Activated naive CD4-positive, alpha-beta T cell treated with anti-CD3 and anti-CD28 coated beads, Interleukin-2, amount 50 U/mL, for 72 hours (primary cell): ENCODE results near the gene ZNF333. TPM values are rescaled to one million over a fixed set of nuclear protein-coding genes. Genes with fewer than 3 reads are reported as not detected.
"Not testable (repeated sequence)": the region's sequence is repeated elsewhere in the genome, so short reads cannot be mapped to it uniquely, and the experiment has no call there.

Experiments
- ATAC-seq, 2 donors: fragments of 150-1000 bp; cut with Tn5 transposase; 2 replicates each; pipeline ENCODE4 v1.10.0; 2021; ENCODE audit warnings: mild to moderate bottlenecking in 2 of 2, moderate library complexity in 2 of 2
- DNase-seq, 2 donors: peaks; one replicate each; pipeline ENCODE4 v3.0.0; 2021 to 2022; ENCODE audit warnings: low spot score in 2 of 2
- H3K27ac Mint-ChIP-seq, 2 donors: one replicate each; pipeline ENCODE4 v1.8.0; 2022; ENCODE audit warnings: mild to moderate bottlenecking in 2 of 2, mixed read lengths in 2 of 2
- H3K36me3 Mint-ChIP-seq, 2 donors: one replicate each; pipeline ENCODE4 v1.8.0; 2022; ENCODE audit warnings: mixed read lengths in 2 of 2
- H3K9me3 Mint-ChIP-seq, 2 donors: one replicate each; pipeline ENCODE4 v1.8.0; 2022; ENCODE audit warnings: mixed read lengths in 2 of 2
- total RNA-seq, 2 donors: library from RNA; stranded (reverse); gene quantifications; one replicate each; pipeline ENCODE4 v1.2.3, GENCODE V29; 2022

The ZNF333 gene
- total RNA-seq, 2 donors from 2014 or later: 12.1 to 49.7 TPM

DNA sequence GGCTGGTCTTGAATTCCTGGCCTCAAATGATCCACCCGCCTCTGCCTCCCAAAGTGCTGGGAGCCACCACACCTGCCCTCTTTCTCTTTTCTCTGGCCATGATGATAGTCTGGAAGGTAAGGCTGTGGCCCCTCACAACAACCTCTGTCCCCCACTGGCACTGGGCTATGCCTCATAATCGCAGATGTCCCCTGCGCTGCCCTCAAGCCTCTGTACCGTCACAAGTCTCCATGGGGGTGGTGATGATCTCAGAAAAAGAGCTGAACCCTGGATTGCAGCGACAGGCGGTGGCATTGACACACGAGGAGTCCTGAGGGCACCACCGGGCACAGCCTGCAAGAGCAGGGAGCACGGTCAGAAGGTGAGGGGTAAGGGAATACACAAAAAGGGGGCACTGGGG is 83.9 kb downstream of the ZNF333 start:
- not testable (repeated sequence) for DNase-seq, ATAC-seq, H3K27ac Mint-ChIP-seq, H3K9me3 Mint-ChIP-seq, H3K36me3 Mint-ChIP-seq

DNA sequence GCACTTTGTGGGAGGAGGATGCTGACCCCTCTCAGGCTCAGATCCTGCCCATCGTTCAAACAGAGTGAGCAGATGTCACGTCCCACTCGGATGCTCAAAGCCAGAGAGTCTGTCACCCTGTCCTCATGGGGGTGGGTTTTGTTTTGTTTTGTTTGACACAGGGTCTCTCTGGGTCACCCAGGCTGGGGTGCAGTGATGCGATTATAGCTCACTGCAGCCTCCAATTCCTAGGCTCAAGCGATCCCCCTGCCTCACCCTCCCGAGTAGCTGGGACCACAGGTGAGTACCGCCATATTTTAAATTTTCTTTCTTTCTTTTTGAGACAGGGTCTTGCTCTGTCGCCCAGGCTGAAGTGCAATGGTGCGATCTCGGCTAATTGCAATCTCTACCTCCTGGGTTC is 84.5 kb downstream of the ZNF333 start:
- Mint-ChIP-seq H3K36me3 (no peaks in the 10 kb centered on the region), H3K9me3 (no peaks in the 10 kb centered on the region), H3K27ac (no peak overlapping the region)
- DNase-seq: no peak
- ATAC-seq: no peak

DNA sequence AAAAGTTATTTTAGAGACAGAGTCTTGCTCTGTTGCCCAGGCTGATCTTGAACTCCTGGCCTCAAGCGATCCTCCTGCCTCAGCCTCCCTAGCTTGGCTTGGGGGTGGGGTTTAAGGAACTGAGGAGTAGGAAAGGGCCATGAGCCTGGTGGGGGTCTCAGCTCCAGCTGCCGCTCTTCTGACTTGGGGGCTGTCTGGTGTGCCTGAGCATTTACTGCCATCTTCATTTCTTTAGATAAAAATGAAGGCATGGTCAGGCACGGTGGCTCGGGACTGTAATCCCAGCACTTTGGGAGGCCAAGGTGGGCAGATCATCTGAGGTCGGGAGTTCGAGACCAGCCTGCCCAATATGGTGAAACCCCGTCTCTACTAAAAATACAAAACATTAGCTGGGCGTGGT is 85.5 kb downstream of the ZNF333 start:
- not testable (repeated sequence) for DNase-seq, H3K9me3 Mint-ChIP-seq, H3K27ac Mint-ChIP-seq, ATAC-seq, H3K36me3 Mint-ChIP-seq

- ATAC-seq: no peak
- Mint-ChIP-seq H3K36me3 (no peaks in the 10 kb centered on the region), H3K27ac (peak overlapping the region in 1 of 2 donors; percentile 11), H3K9me3 (no peaks in the 10 kb centered on the region)
- DNase-seq: no peak
Measured at GRCh38 chr19:14775869-14776586, 86.2 kb downstream of the ZNF333 start.

GRCh38 chr19:14777645-14778044 is 87.8 kb downstream of the ZNF333 start:
- H3K36me3 Mint-ChIP-seq, ATAC-seq, H3K9me3 Mint-ChIP-seq, DNase-seq, H3K27ac Mint-ChIP-seq: not testable (repeated sequence)

DNA sequence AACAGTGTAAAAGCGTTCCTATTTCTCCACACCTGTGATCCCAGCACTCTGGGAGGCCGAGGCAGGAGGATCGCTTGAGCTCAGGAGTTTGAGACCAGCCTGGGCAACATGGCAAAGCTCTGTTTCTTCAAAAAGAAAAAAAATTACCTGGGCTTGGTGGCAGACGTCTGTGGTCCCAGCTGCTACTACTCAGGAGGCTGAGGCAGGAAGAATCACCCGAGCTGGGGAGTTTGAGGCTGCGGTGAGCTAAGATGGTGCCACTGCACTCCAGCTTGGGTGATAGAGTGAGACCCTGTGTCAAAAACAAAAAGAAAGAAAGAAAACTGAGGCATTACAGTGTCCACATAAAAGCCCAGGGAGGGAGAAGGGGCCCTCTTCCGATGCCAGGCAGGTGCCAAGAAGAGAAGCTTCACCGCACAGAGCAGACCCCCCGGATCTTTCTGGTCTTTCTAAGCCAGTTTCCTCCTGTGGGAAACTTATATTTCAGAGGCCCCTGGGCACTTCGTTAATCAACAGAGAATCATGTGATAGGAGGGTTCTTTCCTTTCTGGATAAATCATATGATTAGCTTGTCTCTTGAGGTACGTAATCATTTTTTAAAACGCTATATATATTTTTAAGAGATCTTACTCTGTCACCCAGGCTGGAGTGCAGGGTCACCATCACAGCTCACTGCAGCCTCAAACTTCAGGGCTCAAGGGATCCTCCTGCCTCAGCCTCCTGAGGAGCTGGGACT is 88.4 kb downstream of the ZNF333 start, which contains the start of gene ADGRE2:
TSS of gene ADGRE2 (minus strand) at position 451 of the 736 bp plus-strand sequence. CDS start 1,804 bp downstream, outside the sequence.
- ATAC-seq, H3K9me3 Mint-ChIP-seq, H3K27ac Mint-ChIP-seq, DNase-seq, H3K36me3 Mint-ChIP-seq: not testable (repeated sequence)

GRCh38 chr19:14779151-14779550 is 89.3 kb downstream of the ZNF333 start:
- Mint-ChIP-seq H3K9me3 (no peaks in the 10 kb centered on the region), H3K27ac (no peak overlapping the region), H3K36me3 (no peaks in the 10 kb centered on the region)
- no peak for ATAC-seq
- DNase-seq: no peak

GRCh38 chr19:14780622-14781225 is 90.9 kb downstream of the ZNF333 start:
- H3K9me3 Mint-ChIP-seq, H3K27ac Mint-ChIP-seq, ATAC-seq, H3K36me3 Mint-ChIP-seq, DNase-seq: not testable (repeated sequence)

DNA sequence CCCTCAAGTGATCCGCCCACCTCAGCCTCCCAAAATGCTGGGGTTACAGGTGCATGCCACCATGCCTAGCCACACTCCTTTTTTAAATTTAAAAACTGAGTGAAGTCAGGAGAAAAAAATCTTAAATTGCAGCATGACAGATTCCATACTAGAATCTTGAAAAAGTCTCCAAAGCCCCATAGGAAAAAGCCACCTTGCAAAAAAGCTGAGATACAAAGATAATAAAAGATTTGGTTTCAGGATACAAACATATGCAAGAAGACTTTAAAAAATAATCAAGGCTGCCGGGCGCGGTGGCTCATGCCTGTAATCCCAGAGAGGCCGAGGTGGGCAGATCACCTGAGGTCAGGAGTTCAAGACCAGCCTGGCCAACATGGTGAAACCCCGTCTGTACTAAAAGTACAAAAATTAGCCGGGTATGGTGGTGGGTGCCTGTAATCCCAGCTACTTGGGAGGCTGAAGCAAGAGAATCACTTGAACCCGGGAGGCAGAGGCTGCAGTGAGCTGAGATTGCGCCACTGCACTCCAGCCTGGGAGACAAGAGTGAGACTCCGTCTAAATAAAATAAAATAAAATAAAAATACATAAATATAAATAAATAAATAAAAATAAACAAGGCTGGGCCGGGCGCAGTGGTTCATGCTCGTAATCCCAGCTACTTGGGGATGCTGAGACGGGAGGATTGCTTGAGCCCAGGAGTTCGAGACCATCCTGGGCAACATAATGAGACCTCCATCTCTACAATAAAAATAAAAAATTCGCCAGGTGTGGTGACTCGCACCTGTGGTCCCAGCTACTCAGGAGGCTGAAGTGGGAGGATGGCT is 92.1 kb downstream of the ZNF333 start:
- ATAC-seq, H3K36me3 Mint-ChIP-seq, DNase-seq, H3K27ac Mint-ChIP-seq, H3K9me3 Mint-ChIP-seq: not testable (repeated sequence)

DNA sequence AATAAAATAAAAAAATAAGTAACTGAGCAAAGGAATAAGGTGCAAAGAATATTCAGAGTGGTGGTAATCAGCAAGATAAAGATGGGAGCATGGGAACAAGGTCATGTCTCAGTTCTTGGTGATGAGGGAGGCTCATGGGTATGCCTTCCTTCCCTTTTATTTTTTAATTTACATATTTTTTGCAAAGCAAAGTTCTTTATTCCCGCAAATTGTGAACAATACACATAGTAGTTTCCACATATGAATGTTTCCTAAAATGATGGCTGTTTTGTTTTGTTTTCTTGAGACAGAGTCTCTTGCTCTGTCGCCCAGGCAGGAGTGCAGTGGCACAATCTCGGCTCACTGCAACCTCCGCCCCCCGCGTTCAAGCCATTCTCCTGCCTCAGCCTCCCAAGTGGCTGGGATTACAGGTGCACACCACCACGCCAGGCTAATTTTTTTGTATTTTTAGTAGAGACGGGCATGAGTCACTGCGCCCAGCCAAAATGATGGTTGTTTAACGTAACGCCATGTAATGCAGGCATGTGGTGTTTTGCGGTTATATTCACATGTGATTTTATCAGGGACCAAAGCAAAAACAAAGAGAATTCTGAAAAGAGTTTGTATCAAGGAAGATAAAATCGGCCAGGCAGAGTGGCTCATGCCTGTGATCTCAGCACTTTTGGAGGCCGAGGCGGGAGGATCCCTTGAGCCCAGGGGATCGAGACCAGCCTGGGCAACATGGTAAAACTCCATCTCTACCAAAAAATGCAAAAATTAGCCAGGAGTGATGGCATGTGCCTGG is 93.0 kb downstream of the ZNF333 start:
- no peaks in the 10 kb centered on the region for H3K9me3 Mint-ChIP-seq
- H3K27ac Mint-ChIP-seq: no peak overlapping the region
- DNase-seq (no peak), ATAC-seq (no peak)
- H3K36me3 Mint-ChIP-seq: no peaks in the 10 kb centered on the region

Other genes with a start within 250 kb of the ZNF333 start
- under 1 TPM; 0.20 to 0.97 TPM for gene PTGER1, start 214.7 kb upstream of the ZNF333 start, total RNA-seq
- 10 to 100 TPM; 24.8 to 33.3 TPM for gene GIPC1, start 193.9 kb upstream of the ZNF333 start, total RNA-seq
- 100 to 1,000 TPM in 1 of 2 donors, 10 to 100 TPM in 1; 59.5 to 124 TPM for gene DNAJB1, start 171.7 kb upstream of the ZNF333 start, total RNA-seq
- 100 to 1,000 TPM; 116 to 118 TPM for gene TECR, start 160.5 kb upstream of the ZNF333 start, total RNA-seq
- gene NDUFB7, start 118.0 kb upstream of the ZNF333 start, total RNA-seq: 100 to 1,000 TPM; 111 to 129 TPM
- gene CLEC17A, start 107.0 kb upstream of the ZNF333 start, total RNA-seq: under 1 TPM; 0.16 to 0.43 TPM
- gene ADGRE3, start 15.2 kb upstream of the ZNF333 start, total RNA-seq: not detected
- 1 to 10 TPM; 1.2 to 4.7 TPM for gene ADGRE2, start 88.5 kb downstream of the ZNF333 start, total RNA-seq
- not detected for gene OR7A5, start 145.1 kb downstream of the ZNF333 start, total RNA-seq
- gene OR7C1, start 145.1 kb downstream of the ZNF333 start, total RNA-seq: not detected
- not detected for gene OR7A10, start 158.9 kb downstream of the ZNF333 start, total RNA-seq
- not detected for gene OR7A17, start 196.1 kb downstream of the ZNF333 start, total RNA-seq